MM.1S (cell line): Measurements from ENCODE around the gene LZTFL1.
A peak's percentile ranks its signal among the peaks of the same experiment; 100 is the strongest.

Source experiments
- DNase-seq: peaks from one replicate; pipeline ENCODE4 v3.0.0-alpha.2; 2015
- H2AFZ ChIP-seq: fragments of 300-600 bp; sonication (generic); 2 replicates; pipeline ENCODE4 v1.6.0; 2016; ENCODE audit warnings: antibody characterized with exemption, low read length
- H3F3A ChIP-seq: fragments of 300-600 bp; sonication (generic); 2 replicates; pipeline ENCODE4 v1.6.1; 2016; ENCODE audit warnings: mild to moderate bottlenecking, antibody characterized with exemption, low read length, moderate library complexity, mixed read lengths; ENCODE audit not compliant: insufficient read depth
- H3K27ac ChIP-seq: fragments of 300-600 bp; sonication (generic); 2 replicates; pipeline ENCODE4 v1.5.1; 2016; ENCODE audit warnings: mild to moderate bottlenecking, low read length
- H3K27me3 ChIP-seq: fragments of 300-600 bp; sonication (generic); replicated peaks from 2 replicates; pipeline ENCODE4 v1.6.0; 2016; ENCODE audit warnings: low read length; ENCODE audit not compliant: insufficient read depth
- H3K36me3 ChIP-seq: fragments of 300-600 bp; sonication (generic); replicated peaks from 2 replicates; pipeline ENCODE4 v1.6.1; 2016; ENCODE audit warnings: mild to moderate bottlenecking, low read length, mixed read lengths; ENCODE audit not compliant: insufficient read depth
- H3K4me1 ChIP-seq: fragments of 300-600 bp; sonication (generic); 2 replicates; pipeline ENCODE4 v1.6.1; 2016; ENCODE audit warnings: low read length, mixed read lengths
- H3K4me2 ChIP-seq: fragments of 300-600 bp; sonication (generic); 2 replicates; pipeline ENCODE4 v1.6.0; 2016; ENCODE audit warnings: low read depth, low read length
- H3K4me3 ChIP-seq: fragments of 300-600 bp; sonication (generic); 2 replicates; pipeline ENCODE4 v1.5.1; 2016; ENCODE audit warnings: low read length, mixed read lengths
- H3K79me2 ChIP-seq: fragments of 300-600 bp; sonication (generic); 2 replicates; pipeline ENCODE4 v1.6.1; 2016; ENCODE audit warnings: mixed run types, low read length, mixed read lengths
- H3K9ac ChIP-seq: fragments of 300-600 bp; sonication (generic); 2 replicates; pipeline ENCODE4 v1.6.1; 2016; ENCODE audit warnings: low read length, mixed read lengths
- H3K9me2 ChIP-seq: fragments of 300-600 bp; sonication (generic); replicated peaks from 2 replicates; pipeline ENCODE4 v1.6.1; 2016; ENCODE audit warnings: mild to moderate bottlenecking, low read length, mixed read lengths; ENCODE audit not compliant: insufficient read depth
- H3K9me3 ChIP-seq: fragments of 300-600 bp; sonication (generic); replicated peaks from 2 replicates; pipeline ENCODE4 v1.6.1; 2016; ENCODE audit warnings: mild to moderate bottlenecking, low read length, mixed read lengths; ENCODE audit not compliant: insufficient read depth
- H4K20me1 ChIP-seq: fragments of 300-600 bp; sonication (generic); 2 replicates; pipeline ENCODE4 v1.6.1; 2016; ENCODE audit warnings: mild to moderate bottlenecking, low read length, moderate library complexity, mixed read lengths; ENCODE audit not compliant: insufficient read depth
- CTCF ChIP-seq: fragments of 300-600 bp; sonication (generic); IDR thresholded peaks from 2 replicates; pipeline ENCODE4 v1.5.1; 2016; ENCODE audit warnings: antibody characterized with exemption, low read length, mixed read lengths
- EZH2 ChIP-seq: fragments of 300-600 bp; sonication (generic); optimal IDR thresholded peaks from 2 replicates; pipeline ENCODE3; 2017; ENCODE audit warnings: low read depth, mild to moderate bottlenecking, antibody characterized with exemption, low read length, mixed read lengths
- EZH2phosphoT487 ChIP-seq: fragments of 300-600 bp; sonication (generic); IDR thresholded peaks from 2 replicates; pipeline ENCODE4 v1.6.1; 2018; ENCODE audit warnings: antibody characterized with exemption, low read length

The LZTFL1 gene

GRCh38 chr3:45795882-45796765, 45.8 kb downstream of the LZTFL1 start, which contains the start of gene SLC6A20:
TSS of gene SLC6A20 (minus strand) at chr3:45796536. CDS start at chr3:45796419, 117 bp downstream.
- Histone ChIP-seq H3K27me3 (0 out of 2 replicates have a peak, but pooled peaks cover 9% of the 10 kb centered on the region), H3K4me1 (no peaks in the 10 kb centered on the region), H3K4me3 (peak within 1 kb of the TSS; percentile 25; the same call in 1 of the 2 replicates), H3K27ac (no peak within 1 kb of the TSS), H3K36me3 (no peaks in the 10 kb centered on the region), H2AFZ (0 out of 2 replicates have a peak within 1 kb of the TSS, but pooled peaks have one; percentile 29), H3K9me3 (no peaks in the 10 kb centered on the region), H4K20me1 (no peaks in the 10 kb centered on the region), H3K9me2 (no peaks in the 10 kb centered on the region), H3K4me2 (peak within 1 kb of the TSS; percentile 47; the same call in 1 of the 2 replicates), H3K9ac (no peak within 1 kb of the TSS), H3K79me2 (no peaks in the 10 kb centered on the region), H3F3A (no peaks in the 10 kb centered on the region)
- DNase-seq, result no peak
- no peak for TF ChIP-seq CTCF
- TF ChIP-seq EZH2, result no peak
- TF ChIP-seq EZH2phosphoT487, result no peak

- Histone ChIP-seq H2AFZ (no peak overlapping the region), H3K36me3 (no peaks in the 10 kb centered on the region), H3K9me3 (no peaks in the 10 kb centered on the region), H3K79me2 (no peaks in the 10 kb centered on the region), H3K4me2 (no peak overlapping the region), H3K27ac (no peak overlapping the region), H3K4me3 (no peak overlapping the region), H3K9ac (no peak overlapping the region), H4K20me1 (no peaks in the 10 kb centered on the region), H3K27me3 (0 out of 2 replicates have a peak, but pooled peaks cover 9% of the 10 kb centered on the region), H3K9me2 (no peaks in the 10 kb centered on the region), H3K4me1 (no peaks in the 10 kb centered on the region), H3F3A (no peaks in the 10 kb centered on the region)
- no peak for DNase-seq
- TF ChIP-seq EZH2phosphoT487, result no peak
- TF ChIP-seq EZH2, result no peak
- TF ChIP-seq CTCF, result no peak
Observed at GRCh38 chr3:45795509-45795881, 46.4 kb downstream of the LZTFL1 start.

- no peaks in the 10 kb centered on the region for H4K20me1 ChIP-seq
- no peak for TF ChIP-seq CTCF
- no peak for TF ChIP-seq EZH2phosphoT487
- no peak for TF ChIP-seq EZH2
- no peak overlapping the region for H2AFZ ChIP-seq
- H3K9me2 ChIP-seq, result no peaks in the 10 kb centered on the region
- H3K4me3 ChIP-seq, result no peak overlapping the region
- H3K9ac ChIP-seq, result no peak overlapping the region
- no peaks in the 10 kb centered on the region for H3K9me3 ChIP-seq
- H3K79me2 ChIP-seq, result no peaks in the 10 kb centered on the region
- H3F3A ChIP-seq, result no peaks in the 10 kb centered on the region
- H3K27me3 ChIP-seq, result 0 out of 2 replicates have a peak, but pooled peaks cover 9% of the 10 kb centered on the region
- no peak overlapping the region for H3K27ac ChIP-seq
- no peak for DNase-seq
- H3K36me3 ChIP-seq, result no peaks in the 10 kb centered on the region
- H3K4me1 ChIP-seq, result no peaks in the 10 kb centered on the region
- H3K4me2 ChIP-seq, result no peak overlapping the region
Observed at GRCh38 chr3:45794660-45795059, 47.3 kb downstream of the LZTFL1 start.
